ENCODE data around the gene NEK4.
"Not testable (repeated sequence)": the region's sequence is repeated elsewhere in the genome, so short reads cannot be mapped to it uniquely, and the experiment has no call there.

DNA sequence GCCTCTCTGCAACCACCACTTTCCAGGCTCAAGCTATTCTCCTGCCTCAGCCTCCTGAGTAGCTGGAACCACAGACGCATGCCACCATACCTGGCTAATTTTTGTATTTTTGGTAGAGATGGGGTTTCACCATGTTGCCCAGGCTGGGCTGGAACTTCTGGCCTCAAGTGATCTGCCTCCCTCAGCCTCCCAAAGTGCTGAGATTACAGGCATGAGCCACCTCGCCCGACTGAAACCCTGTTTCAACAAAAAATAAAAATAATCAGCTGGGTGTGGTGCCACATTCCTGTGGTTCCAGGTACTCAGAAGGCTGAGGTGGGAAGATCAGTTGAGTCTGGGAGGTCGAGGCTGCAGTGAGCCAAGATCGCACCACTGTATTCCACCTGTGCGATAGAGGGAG is 5.7 kb upstream of the NEK4 start:
- not testable (repeated sequence) for TF ChIP-seq ATF7 (IDR thresholded peaks at IDR 0.05); ATF7 (CRISPR knock-in tag; IDR thresholded peaks at IDR 0.05); EZH2 (conservative IDR thresholded peaks at IDR 0.05; ENCODE audit: low read depth, low read length); EED (CRISPR knock-in tag; IDR thresholded peaks at IDR 0.05); FOSL1 (CRISPR knock-in tag; IDR thresholded peaks at IDR 0.05; ENCODE audit: borderline replicate concordance)

Measured in HepG2 (cell line).